ACC112 (cell line): ENCODE data around the gene BTN2A1.
"Not testable (repeated sequence)": the region's sequence is repeated elsewhere in the genome, so short reads cannot be mapped to it uniquely, and the experiment has no call there.

Experiments used
- H2AFZ ChIP-seq: fragments of 200-600 bp; sonication (generic); one replicate; pipeline ENCODE4 v1.6.0; 2017; ENCODE audit warnings: antibody characterized with exemption, low read length; ENCODE audit not compliant: unreplicated experiment
- H3K27ac ChIP-seq: fragments of 200-600 bp; sonication (generic); 2 replicates; pipeline ENCODE4 v1.5.1; 2014; ENCODE audit warnings: low read depth, mild to moderate bottlenecking, antibody characterized with exemption, low read length, moderate library complexity
- H3K27me3 ChIP-seq: fragments of 200-600 bp; sonication (generic); 2 replicates; pipeline ENCODE4 v1.6.1; 2014; ENCODE audit warnings: mild to moderate bottlenecking, antibody characterized with exemption, low read length, moderate library complexity, mixed read lengths; ENCODE audit not compliant: insufficient read depth
- H3K36me3 ChIP-seq: fragments of 200-600 bp; sonication (generic); 2 replicates; pipeline ENCODE4 v1.6.1; 2016; ENCODE audit warnings: mild to moderate bottlenecking, antibody characterized with exemption, low read length, moderate library complexity, mixed read lengths; ENCODE audit not compliant: insufficient read depth
- H3K4me1 ChIP-seq: fragments of 200-600 bp; sonication (generic); one replicate; pipeline ENCODE4 v1.6.1; 2016; ENCODE audit warnings: low read length, mixed read lengths; ENCODE audit not compliant: insufficient read depth, unreplicated experiment, control insufficient read depth
- H3K4me3 ChIP-seq: fragments of 200-600 bp; sonication (generic); 2 replicates; pipeline ENCODE4 v1.5.1; 2014; ENCODE audit warnings: mild to moderate bottlenecking, low read depth, low read length
- H3K79me2 ChIP-seq: fragments of 200-600 bp; sonication (generic); one replicate; pipeline ENCODE4 v1.6.0; 2016; ENCODE audit warnings: low read length; ENCODE audit not compliant: control insufficient read depth, unreplicated experiment, insufficient read depth

Gene BTN2A1

DNA sequence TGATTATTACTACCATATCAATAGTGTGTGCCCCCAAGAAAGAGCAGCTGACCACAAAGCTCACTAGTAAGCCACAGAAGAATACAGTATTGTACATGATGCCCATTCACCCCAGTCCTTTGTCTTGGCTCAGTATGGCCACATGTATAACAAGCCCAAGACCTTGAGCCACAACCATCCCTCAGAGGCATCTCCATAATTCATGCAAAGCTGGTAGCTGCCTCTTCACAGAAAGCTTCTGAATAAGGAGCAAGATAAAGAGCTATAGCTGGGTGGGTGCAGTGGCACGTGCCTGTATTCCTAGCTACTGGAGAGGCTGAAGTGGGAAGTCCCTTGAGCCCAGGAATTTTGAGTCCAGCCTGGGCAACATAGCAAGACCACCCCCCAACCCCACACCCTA, 37.5 kb downstream of the BTN2A1 start:
- H2AFZ ChIP-seq = no peak overlapping the region

DNA sequence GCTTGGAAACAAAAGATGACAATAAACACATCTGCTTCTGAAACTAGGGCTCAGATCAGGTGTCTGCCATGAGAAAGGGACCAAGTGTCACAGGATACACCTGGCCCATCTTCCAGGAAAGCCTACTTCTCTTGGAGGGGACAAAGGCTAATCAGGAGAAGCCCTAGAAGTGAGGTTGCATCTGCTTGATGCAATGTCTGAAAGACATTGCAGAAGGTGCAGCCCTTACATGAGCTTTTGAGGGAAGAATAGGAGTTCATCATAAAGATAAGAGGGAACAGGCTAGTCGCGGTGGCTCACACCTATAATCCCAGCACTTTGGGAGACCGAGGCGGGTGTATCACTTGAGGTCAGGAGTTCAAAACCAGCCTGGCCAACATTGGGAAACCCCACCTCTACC, 39.9 kb downstream of the BTN2A1 start:
- Histone ChIP-seq H3K79me2 (no peaks in the 10 kb centered on the region), H3K4me1 (no peaks in the 10 kb centered on the region), H3K36me3 (no peaks in the 10 kb centered on the region), H3K27me3 (peaks cover 19% of the 10 kb centered on the region), H3K4me3 (no peak overlapping the region), H3K27ac (no peak overlapping the region), H2AFZ (no peak overlapping the region)

More for the DNA sequence above, 37.5 kb downstream of the BTN2A1 start:
- Histone ChIP-seq H3K4me1 (no peaks in the 10 kb centered on the region), H3K79me2 (no peaks in the 10 kb centered on the region), H3K27me3 (no peaks in the 10 kb centered on the region), H3K36me3 (no peaks in the 10 kb centered on the region), H3K4me3 (no peak overlapping the region), H3K27ac (no peak overlapping the region)

DNA sequence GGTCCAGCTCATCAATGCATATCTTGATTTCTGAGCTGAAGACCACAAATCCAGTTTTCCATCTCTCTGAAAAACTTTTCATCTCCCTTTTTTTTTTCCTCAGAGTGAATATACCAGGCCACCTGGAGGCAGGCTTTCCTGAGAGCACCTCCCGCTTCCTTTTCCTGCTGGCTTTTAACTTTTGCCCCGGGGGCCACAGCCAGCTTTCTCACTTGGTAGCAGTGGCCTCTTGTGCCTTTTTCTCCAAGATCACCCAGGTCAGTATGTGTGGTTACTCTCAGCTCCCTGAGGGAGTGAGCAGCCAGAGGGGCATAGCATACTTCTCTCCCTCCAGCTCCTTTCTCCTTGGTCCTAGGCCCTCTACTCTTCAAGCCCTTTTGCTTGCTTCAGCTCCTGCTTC, 42.3 kb downstream of the BTN2A1 start, which contains the start of gene BTN1A1:
BTN1A1 (plus strand) TSS at position 202 of the 400 bp plus-strand sequence. CDS start 984 bp downstream, outside the sequence.
- no peak within 1 kb of the TSS for H3K27ac ChIP-seq
- H3K27me3 ChIP-seq = peaks cover 38% of the 10 kb centered on the region
- H3K4me1 ChIP-seq = no peaks in the 10 kb centered on the region
- H3K4me3 ChIP-seq = no peak within 1 kb of the TSS
- no peaks in the 10 kb centered on the region for H3K79me2 ChIP-seq
- no peaks in the 10 kb centered on the region for H3K36me3 ChIP-seq
- H2AFZ ChIP-seq = no peak within 1 kb of the TSS

DNA sequence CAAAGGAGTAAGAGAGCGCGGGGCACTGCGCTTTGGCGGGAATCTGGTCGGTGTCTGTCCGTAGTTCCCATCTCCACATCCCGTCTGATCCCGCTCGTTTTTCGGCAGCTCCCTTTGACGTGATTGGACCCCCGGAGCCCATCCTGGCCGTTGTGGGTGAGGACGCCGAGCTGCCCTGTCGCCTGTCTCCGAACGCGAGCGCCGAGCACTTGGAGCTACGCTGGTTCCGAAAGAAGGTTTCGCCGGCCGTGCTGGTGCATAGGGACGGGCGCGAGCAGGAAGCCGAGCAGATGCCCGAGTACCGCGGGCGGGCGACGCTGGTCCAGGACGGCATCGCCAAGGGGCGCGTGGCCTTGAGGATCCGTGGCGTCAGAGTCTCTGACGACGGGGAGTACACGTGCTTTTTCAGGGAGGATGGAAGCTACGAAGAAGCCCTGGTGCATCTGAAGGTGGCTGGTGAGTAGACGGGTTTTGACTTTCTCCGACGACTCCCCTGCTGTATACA, 43.8 kb downstream of the BTN2A1 start:
- Histone ChIP-seq H3K27me3 (peaks cover 40% of the 10 kb centered on the region), H3K4me3 (peak overlapping the region; percentile 74), H3K27ac (no peak overlapping the region), H3K79me2 (no peaks in the 10 kb centered on the region), H3K36me3 (no peaks in the 10 kb centered on the region), H3K4me1 (no peaks in the 10 kb centered on the region), H2AFZ (peak overlapping the region; percentile 54)

DNA sequence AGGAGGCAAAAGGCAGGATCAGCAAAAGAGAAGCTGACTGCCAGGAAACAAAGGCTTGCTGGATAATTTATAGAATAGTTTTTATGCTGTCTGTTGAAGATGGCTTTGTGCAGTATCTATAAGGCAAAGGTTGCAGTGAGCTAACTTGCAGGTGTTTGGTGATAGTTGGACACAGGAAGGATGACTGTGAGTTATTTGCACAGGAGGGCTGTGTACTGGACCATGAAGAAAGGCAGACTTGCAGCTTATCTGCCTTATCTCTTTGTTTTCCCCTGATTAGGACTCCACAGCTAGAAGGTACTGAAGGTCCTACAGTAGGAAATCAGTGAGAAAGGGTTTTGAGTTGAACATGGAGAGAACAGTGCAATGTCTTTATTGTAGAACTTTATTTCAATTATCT, 44.4 kb downstream of the BTN2A1 start:
- peak overlapping the region; percentile 74; the same call in 1 of the 2 replicates for H3K4me3 ChIP-seq
- no peaks in the 10 kb centered on the region for H3K36me3 ChIP-seq
- H2AFZ ChIP-seq = no peak overlapping the region
- H3K4me1 ChIP-seq = no peaks in the 10 kb centered on the region
- H3K27me3 ChIP-seq = peaks cover 40% of the 10 kb centered on the region
- no peak overlapping the region for H3K27ac ChIP-seq
- H3K79me2 ChIP-seq = no peaks in the 10 kb centered on the region

DNA sequence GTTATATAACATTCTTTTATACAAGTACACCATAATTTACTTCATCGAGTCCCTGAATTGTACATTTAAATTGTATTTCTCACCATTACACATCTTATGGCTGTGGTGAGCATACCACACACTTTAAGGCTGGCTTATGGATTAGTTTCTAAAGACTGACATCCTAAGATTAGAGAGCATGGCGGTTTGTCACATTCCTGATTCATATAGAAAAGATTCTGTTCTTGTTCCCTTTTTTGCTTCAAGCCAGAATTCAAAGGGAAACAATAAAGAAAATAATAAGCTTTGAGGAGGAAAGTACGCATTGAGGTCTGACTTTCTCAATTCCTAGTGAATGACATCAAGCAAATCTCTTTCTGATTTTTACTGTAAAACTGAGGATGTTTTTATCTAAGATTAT, 44.9 kb downstream of the BTN2A1 start:
- Histone ChIP-seq H2AFZ (no peak overlapping the region), H3K27ac (no peak overlapping the region)

DNA sequence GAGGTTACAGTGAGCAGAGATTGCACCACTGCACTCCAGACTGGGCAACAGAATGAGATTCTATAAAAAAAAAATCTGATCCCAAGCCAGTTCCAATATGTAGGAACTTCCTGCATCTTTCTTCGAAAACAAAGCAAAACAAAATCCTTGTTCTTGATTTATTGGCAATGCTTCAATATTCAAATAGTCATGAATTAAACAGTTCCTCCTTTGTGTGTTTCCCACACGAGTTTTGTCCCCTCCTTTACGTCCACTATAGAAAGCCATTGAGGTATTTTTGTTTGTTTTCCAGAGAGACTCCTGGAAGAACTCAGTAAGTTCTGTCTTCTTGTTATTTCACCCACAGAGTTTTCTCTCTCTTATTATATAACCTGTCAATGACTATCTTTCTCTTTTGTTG, 49.9 kb downstream of the BTN2A1 start:
- H3K36me3 ChIP-seq = no peaks in the 10 kb centered on the region
- H3K27me3 ChIP-seq = peaks cover 20% of the 10 kb centered on the region
- H3K27ac ChIP-seq = no peak overlapping the region
- no peaks in the 10 kb centered on the region for H3K79me2 ChIP-seq
- no peaks in the 10 kb centered on the region for H3K4me1 ChIP-seq
- no peak overlapping the region for H3K4me3 ChIP-seq
- H2AFZ ChIP-seq = no peak overlapping the region

More for the DNA sequence above, 44.9 kb downstream of the BTN2A1 start:
- H3K36me3 ChIP-seq = no peaks in the 10 kb centered on the region
- H3K4me1 ChIP-seq = no peaks in the 10 kb centered on the region
- H3K79me2 ChIP-seq = no peaks in the 10 kb centered on the region
- no peak overlapping the region for H3K4me3 ChIP-seq
- H3K27me3 ChIP-seq = peaks cover 40% of the 10 kb centered on the region

DNA sequence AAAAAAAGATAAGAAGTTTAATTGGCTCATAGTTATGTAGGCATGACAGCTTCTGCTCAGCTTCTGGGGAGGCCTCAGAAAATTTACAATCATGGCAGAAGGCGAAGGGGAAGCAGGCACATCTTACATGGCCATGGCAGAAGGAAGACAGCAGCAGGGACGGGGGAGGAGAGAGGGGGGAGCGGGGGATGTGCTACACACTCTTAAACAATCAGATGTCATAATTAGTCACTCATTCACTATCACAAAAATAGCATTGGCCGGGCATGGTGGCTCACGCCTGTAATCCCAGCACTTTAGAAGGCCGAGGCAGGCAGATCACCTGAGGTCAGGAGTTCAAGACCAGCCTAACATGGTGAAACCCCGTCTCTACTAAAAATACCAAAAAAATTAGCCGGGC, 53.3 kb downstream of the BTN2A1 start:
- not testable (repeated sequence) for H3K27me3 ChIP-seq, H3K27ac ChIP-seq, H3K4me3 ChIP-seq, H3K4me1 ChIP-seq, H3K36me3 ChIP-seq, H2AFZ ChIP-seq, H3K79me2 ChIP-seq

DNA sequence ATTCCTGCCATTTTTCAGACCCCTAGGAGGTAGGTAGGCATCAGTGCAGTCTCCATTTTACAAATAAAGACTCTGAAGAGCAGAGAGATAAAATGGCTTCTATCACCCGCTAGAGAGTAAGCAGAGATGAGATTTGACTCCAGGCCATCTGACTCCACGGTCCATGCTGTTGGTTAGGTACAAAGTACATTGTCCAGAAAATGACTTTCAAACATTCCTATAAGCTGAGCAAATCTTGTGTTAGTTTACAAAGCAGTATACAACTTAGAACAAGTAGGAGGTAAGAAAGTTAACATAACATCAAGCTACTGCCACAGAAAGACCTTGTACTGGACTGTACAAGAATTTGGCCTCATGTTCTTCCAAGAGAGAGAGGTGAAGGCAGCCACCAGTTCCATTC, 57.2 kb downstream of the BTN2A1 start:
- Histone ChIP-seq H3K4me3 (no peak overlapping the region), H3K36me3 (no peaks in the 10 kb centered on the region), H3K79me2 (no peaks in the 10 kb centered on the region), H3K27me3 (no peaks in the 10 kb centered on the region), H2AFZ (no peak overlapping the region), H3K27ac (no peak overlapping the region), H3K4me1 (no peaks in the 10 kb centered on the region)

DNA sequence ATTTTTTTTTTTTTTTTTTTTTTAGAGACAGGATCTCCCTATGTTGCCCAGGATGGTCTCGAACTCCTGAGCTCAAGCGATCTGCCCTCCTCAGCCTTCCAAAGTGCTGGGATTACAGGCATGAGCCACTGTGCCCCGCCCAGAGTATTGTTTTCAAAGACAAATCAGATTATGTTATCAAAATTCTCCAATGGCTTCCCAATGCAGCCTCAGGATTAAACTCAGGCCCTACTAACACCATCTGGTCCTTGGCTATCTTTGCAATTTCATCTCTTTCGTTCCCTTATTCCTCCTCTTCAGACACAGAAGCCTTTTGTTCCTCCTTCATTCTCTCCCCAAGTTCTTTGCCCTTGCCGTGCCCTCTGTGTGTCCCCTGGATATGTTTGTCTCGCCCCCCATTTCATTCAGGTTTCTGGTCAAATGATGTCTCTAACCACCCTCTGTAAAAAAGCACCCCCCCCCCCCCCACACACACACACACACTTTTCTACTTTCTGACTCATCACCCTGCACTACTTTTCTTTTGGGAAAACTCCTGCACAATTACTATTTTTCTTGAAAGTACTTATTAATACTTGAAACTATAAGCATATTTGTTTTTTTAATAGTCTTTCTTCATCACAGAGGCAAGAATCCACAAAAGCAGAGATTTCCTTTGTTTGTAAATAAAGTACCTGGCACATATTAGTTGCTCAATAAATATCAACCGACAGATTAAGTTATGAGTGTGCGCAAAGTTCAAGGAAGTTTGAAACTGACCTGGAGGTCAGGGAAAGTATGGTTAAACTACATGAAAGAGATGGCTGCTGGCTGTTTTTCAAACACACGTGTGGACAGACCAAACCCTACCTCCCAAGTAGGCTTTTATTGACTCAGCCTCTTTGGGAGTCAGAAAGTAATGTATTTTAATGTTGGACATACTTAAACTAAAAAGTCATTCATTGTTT, 59.0 kb downstream of the BTN2A1 start:
- Histone ChIP-seq H3K79me2 (no peaks in the 10 kb centered on the region), H3K27me3 (no peaks in the 10 kb centered on the region), H3K4me1 (peaks cover 4% of the 10 kb centered on the region), H3K27ac (no peak overlapping the region), H3K4me3 (no peak overlapping the region), H3K36me3 (no peaks in the 10 kb centered on the region), H2AFZ (no peak overlapping the region)
